NCI-H748 treated with DMSO at 0.1 percent for 48 hours (cell line): Measurements from ENCODE around the gene FGD5.
"Not testable (repeated sequence)": the region's sequence is repeated elsewhere in the genome, so short reads cannot be mapped to it uniquely, and the experiment has no call there.

ENCODE experiments used
- DNase-seq: peaks from one replicate; lab custom pipeline; 2025; lab: John Stamatoyannopoulos, UW

Gene FGD5

GRCh38 chr3:14806641-14807263 lies 12.0 kb upstream of the FGD5 start:
- DNase-seq = no peak

GRCh38 chr3:14808025-14808424 lies 10.7 kb upstream of the FGD5 start:
- no peak for DNase-seq

DNA sequence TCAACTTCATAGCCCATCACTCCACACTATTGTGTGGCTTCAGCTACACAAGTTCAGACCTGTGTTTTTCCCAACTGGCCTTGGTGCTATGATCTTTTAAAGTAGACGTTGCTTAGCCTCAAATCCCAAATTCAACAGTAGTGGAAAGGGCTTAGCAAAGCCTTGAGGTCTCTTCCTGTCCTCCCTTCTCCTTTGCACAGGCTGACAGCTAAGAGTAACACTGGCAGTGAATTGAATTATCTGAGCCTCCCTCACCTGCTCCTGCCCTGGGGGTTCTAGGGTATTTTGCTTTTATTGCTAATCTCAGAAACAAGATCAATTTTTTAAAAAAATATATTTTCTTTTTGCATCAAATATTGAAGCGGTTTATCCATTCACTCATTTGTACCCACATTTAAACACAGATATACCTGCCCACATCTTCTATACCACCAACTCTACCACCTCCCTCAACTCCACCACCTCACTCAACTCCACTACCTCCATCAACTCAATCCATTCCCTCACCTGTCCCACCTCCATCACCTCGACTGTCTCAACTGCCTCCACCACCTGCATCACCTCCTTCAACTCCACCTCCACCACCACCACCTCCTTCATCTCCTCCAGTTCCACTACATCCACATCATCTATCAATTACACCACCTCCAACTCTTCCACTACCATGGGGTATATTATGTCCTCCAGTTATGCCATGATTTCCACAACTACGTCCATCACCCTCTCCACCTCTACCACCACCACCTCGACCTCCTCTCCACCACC lies 10.1 kb upstream of the FGD5 start:
- no peak for DNase-seq

- DNase-seq = not testable (repeated sequence)
Observed at GRCh38 chr3:14809611-14810010, 9.2 kb upstream of the FGD5 start.

DNA sequence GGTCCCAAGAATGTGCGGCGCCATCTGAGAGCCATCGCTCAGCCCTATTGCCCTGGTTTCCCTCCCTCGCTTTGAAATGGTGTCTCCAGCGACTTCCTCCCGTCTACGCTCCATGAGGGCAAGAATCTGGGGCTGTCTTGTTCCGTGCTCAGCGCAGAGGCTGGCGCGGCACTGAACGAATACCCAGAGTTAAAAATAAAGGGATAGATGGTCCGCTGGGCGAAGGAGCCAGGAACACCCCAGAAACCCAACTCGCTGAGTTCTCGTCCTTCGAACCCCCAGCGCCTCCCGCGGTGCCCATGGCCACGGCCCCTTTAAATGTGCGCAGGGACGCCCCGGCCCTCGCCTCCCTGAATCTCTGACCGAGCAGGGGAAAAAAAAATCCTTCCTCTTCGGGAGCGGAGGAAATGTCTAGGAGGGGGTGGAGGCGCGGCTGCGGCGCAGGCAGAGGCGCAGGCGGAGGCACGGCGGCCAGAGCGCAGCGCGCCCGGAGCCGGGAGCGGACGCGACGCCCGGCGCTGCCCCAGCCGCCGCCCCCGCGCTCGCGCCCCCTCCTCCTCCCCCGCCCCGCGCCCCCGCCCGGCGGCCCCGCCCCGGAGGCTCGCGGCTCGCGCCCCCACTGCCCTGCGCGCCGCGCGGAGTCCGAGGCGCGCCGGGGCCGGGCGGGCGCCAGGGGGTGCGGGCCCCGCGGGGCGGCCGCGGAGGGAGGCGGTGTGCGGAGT lies 8.5 kb upstream of the FGD5 start:
- no peak for DNase-seq

DNA sequence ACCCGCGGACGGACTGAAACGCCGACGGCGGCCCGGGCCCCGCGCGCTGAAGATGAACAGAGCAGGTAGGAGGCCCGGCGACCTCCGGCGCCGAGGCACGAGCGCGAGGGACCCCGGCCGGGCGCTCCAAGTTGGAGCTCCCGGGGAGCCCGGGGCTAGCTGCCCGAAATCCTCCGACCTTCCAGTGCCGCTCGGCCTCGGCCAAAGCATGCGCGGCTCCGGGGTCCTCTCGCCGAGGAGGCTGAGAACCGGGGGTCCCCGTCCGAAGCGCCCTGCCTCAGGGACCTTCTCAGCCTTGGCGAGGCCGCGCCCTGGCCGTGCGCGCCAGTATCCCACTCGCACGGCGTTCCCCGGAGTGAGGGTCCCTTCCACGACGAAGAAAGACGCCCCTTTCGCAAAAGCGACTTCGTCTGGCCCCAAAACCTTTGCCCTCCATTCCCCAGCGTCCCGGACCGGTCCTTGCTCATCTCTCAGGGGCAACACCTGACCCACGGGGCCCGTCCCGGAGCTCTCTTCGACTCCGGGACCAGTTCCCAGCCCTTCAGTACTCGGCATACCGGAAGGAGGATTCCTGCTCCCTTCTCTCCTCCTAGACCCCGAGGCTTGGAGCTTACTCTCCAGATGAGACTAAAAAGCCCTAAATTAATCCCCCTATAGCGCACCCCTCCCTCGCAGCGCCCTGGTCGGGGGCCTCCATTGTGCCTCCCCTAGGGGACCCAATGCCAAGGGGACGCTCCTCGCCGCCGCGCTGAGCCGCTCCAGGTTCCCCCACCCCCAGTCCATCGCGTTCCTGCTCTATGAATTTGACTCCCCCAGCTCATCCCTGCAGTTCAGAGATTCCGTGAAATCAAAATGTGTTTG lies 7.7 kb upstream of the FGD5 start:
- DNase-seq = no peak

- no peak for DNase-seq
Observed at GRCh38 chr3:14811684-14812083, 7.1 kb upstream of the FGD5 start.

DNA sequence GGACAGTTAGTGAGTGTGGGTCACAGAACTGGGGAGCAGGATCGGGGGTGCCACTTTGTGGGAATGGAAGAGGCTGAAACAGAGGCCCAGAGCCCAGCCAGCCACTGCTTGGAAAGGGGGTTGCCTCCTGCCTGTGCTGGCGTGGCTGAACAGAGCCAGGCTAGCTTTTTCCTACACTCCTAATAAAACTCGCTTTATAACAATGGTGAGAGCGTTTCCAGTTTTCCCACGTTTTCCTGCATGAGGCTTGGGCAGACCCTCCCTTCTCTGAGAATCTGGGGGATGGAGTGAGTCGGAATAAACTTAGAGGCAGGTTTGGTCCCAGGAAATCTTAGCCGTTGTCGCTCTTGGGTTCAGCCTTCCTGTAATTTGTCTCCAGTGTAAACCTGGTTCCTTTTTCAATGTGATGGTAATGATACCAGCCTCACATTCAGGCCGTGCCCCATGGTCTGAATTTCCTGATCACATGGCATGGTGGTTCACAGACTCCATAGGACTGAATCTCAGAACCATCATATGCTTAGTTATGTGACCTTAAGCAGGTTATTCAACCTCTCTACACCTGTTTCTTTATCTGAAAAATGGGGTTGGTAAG lies 6.5 kb upstream of the FGD5 start:
- DNase-seq = no peak

DNA sequence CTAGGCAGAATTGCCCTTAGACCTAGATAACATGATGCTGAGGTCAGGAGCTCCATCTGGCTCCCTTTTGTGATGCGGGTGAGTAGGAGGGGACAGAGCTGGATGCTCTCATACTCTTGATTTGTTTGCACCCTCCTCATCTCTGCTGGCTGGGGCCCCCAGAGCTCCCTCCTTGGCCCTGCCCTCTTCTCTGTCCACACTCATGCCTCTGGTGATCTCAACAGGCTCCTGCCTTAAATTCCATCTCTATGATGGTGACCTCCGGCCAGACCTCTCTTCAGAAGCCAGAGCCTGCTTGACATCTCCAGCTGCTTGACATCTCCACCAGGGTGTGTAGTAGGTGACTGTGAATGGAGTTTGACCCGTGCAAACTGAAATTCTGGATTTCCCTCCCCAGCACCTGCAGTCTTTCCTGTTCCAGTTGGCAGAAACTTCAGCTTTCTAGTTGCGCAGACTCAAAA lies 4.3 kb upstream of the FGD5 start:
- DNase-seq = no peak

DNA sequence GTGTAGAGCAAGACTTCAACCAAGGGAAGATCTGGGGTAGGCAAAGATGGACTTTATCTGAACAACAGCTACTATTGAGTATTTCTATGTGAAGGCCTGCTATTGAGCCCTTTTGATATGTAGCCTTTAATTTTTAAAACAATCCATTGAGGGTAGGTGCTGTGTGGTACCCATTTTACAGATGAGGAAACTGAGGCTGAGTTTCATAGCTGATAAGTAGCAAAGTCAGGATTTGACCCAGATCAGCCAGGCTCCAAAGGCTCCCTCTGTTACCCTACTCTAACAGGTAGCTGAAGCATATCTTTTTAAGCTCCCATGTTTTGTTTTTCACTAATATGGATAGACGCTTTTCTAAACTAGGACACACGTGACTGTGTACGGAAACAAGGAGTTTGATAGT lies 2.4 kb upstream of the FGD5 start:
- DNase-seq = no peak

- no peak for DNase-seq
Observed at GRCh38 chr3:14819671-14820070, 909 bp downstream of the FGD5 start.

DNA sequence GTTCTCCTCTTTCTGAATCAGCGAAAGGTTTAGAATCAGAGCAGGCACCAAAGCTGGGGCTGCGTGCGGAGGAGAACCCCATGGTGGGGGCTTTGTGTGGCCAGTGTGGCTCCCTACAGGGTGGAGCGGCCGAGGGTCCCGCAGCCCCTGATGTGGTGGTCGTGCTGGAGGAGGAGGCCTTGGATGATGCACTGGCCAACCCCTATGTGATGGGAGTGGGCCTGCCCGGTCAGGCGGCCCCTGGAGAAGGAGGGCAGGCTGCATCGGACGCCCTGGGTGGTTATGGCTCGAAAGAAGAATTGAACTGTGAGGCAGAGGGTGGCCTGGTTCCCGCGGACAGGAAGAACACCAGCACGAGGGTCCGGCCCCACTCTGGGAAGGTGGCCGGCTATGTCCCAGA lies 1.4 kb downstream of the FGD5 start:
- DNase-seq = no peak

- DNase-seq = no peak
Observed at GRCh38 chr3:14821151-14821550, 2.4 kb downstream of the FGD5 start.

- DNase-seq = no peak
Observed at GRCh38 chr3:14822134-14822533, 3.4 kb downstream of the FGD5 start.

DNA sequence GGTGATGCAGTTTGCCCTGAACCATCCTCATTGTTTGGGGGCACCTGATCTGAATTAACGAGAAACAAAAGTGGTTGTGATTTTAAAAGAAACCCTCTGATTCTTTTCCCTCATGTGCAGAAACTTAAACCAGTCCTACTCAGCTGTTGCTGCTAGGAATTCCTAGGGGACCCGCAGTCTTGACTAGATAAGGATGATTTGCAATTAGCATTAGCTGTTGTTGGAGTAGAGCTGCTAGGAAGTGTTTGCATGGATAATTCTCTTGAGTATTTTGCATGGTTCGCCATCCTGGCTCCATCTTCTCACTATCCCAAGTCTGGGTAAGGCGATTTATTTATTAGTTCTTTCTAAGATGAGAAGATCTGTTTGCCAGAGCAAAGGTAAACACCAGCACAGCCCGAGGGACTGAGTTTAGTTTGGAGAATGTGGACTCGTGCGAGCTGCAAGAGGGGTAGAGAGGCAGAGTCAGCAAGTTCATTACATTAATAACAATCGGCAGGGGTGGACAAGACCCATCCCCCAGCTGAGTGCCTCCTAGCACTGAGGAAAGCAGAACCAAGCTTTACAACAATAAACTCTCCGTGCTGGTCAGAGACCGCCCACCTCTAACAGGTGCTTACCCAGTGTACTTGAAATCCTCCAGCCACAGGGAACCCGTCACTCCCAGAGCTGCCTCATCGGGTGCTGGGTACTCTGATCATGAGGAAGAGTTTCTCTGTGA lies 4.1 kb downstream of the FGD5 start:
- DNase-seq = no peak

DNA sequence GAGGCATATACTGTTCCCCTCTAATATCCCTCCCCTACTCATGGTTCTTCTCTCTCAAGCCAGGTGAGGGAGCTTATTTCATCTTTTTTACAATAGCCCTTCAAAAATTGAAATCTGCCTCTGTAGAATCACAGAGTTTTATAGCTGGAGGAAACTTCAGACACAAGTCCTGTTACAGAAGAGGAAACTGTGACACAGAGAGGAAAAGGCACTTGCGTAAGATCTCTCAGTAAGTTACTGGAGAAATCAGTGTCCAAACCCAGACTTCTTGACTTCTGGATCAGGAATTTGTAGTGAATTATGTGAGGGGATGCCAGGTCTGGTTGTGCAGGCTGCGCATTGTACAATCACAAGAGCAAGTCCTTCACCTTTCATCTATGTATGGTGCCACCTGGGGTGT lies 4.6 kb downstream of the FGD5 start:
- DNase-seq = no peak

- DNase-seq = no peak
Observed at GRCh38 chr3:14823910-14824629, 5.3 kb downstream of the FGD5 start.

DNA sequence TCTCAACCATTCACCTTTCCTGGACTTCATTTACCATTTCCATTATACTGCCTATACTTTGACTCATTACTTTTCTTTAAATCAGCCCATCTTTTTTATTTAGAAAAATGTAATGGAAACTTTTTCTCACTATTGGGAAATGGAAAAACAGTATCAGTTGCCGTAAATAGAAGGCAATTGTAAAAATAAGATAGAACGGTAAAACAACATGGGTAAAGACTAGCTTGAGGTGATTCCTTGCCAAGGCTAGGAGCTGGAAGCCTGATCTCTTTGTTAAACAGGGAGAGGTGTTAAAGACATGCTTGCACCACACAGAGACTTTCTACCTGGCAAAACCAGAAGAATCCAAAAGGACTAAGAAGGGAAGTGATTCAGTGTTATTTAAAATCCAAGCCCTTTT lies 5.9 kb downstream of the FGD5 start:
- no peak for DNase-seq

DNA sequence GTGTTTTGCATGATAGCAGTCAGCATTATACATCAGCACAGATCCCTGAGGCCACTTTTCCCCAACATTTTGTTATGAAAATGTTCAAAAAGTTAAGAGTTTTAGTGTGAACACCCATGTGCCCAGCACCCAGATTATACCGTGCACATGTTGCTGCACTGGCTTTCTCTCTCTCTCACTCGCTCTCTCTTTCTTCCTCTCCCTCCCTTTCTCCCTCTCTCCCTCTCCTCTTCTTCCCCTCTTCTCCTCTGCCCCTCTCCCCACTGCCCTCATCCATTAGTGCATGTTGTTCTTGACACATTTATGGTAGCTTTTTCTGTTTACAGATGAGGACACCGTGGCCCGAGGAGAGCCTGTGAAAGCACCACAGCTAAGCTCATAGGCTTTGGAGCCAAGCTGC lies 7.3 kb downstream of the FGD5 start:
- no peak for DNase-seq

GRCh38 chr3:14827776-14828175 lies 9.0 kb downstream of the FGD5 start:
- DNase-seq = no peak
